NT2/D1 (cell line): Measurements from ENCODE around the gene DCHS1.

Source experiments
- DNase-seq: peaks from one replicate; pipeline ENCODE4 v3.0.0-alpha.2; 2011; ENCODE audit warnings: low read depth, low spot score
- H3K27me3 ChIP-seq: 2 replicates; pipeline ENCODE4 v1.6.0; 2011; ENCODE audit warnings: mild to moderate bottlenecking; ENCODE audit not compliant: insufficient read length, insufficient read depth
- H3K36me3 ChIP-seq: 2 replicates; pipeline ENCODE4 v1.6.1; 2011; ENCODE audit warnings: mild to moderate bottlenecking, low read length, mixed read lengths; ENCODE audit not compliant: insufficient read depth, insufficient read length
- H3K4me1 ChIP-seq: 2 replicates; pipeline ENCODE4 v1.5.1; 2011; ENCODE audit not compliant: insufficient read depth, insufficient read length
- H3K4me3 ChIP-seq: 2 replicates; pipeline ENCODE4 v1.5.1; 2011; ENCODE audit warnings: low read depth; ENCODE audit not compliant: insufficient read length
- H3K9ac ChIP-seq: 2 replicates; pipeline ENCODE4 v1.6.0; 2011; ENCODE audit warnings: low read depth; ENCODE audit not compliant: insufficient read length
- H3K9me3 ChIP-seq: 2 replicates; pipeline ENCODE4 v1.5.1; 2011; ENCODE audit warnings: mild to moderate bottlenecking, low read length; ENCODE audit not compliant: insufficient read depth
- SUZ12 ChIP-seq: IDR thresholded peaks from 2 replicates; pipeline ENCODE4 v1.6.1; 2011; ENCODE audit not compliant: insufficient read length, insufficient read depth; ENCODE audit errors: extremely low read depth
- YY1 ChIP-seq: IDR thresholded peaks from 2 replicates; pipeline ENCODE4 v1.6.1; 2011; ENCODE audit not compliant: insufficient read length, insufficient read depth
- ZNF274 ChIP-seq: IDR thresholded peaks from 2 replicates; pipeline ENCODE4 v1.6.1; 2011; ENCODE audit warnings: mild to moderate bottlenecking, low read depth, low read length

The DCHS1 gene

GRCh38 chr11:6636480-6636879 lies 19.1 kb downstream of the DCHS1 start:
- DNase-seq: no peak
- Histone ChIP-seq H3K27me3 (no peaks in the 10 kb centered on the region), H3K9ac (no peak overlapping the region), H3K36me3 (peaks cover 46% of the 10 kb centered on the region), H3K9me3 (no peaks in the 10 kb centered on the region), H3K4me3 (no peak overlapping the region), H3K4me1 (peaks cover 2% of the 10 kb centered on the region)
- no peak for TF ChIP-seq SUZ12
- TF ChIP-seq ZNF274: no peak
- TF ChIP-seq YY1: no peak

DNA sequence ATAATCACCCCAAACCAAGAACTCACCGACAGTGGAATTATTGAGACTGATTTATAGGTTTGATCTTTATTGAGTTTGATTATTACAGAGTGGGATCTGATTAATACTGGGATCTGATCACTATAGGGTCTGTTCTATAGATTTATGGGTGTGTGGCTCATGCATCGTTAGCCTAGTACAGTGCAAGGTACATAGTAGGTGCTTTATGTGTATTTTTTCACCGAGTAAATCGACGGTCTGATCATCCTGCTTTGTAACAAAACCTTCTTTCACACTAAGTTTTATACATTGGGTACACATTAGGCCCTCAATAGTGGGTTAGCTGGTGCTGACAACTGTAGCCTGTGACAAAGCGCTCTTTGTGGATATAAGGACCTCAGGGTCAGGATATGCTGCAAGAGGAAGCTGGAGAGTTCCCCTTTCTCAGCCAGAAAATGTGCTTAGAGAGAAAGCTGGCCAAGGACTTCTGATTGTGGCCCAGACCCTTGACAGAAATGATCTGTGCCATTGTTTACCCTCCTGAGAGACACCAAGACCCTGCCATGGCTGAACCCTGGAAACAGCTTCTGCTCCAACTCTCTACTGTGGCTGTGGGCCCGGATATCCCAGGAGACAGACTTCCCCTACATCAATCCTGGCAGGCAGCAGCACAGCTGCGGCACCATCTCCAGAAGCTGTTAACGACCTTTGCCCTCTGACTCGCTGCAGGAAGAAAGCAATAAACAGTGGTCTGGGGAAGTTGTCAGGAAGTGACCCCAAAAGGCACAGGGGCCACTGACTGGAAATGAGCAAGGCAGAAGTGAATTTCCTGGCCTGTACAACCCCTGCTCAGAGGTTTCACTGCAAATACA lies 20.3 kb downstream of the DCHS1 start:
- TF ChIP-seq YY1: no peak
- TF ChIP-seq SUZ12: no peak
- TF ChIP-seq ZNF274: no peak
- Histone ChIP-seq H3K9me3 (no peaks in the 10 kb centered on the region), H3K36me3 (peaks cover 47% of the 10 kb centered on the region), H3K4me3 (no peak overlapping the region), H3K9ac (no peak overlapping the region), H3K27me3 (peaks cover 7% of the 10 kb centered on the region), H3K4me1 (peaks cover 2% of the 10 kb centered on the region)
- no peak for DNase-seq

GRCh38 chr11:6634534-6634933 lies 21.1 kb downstream of the DCHS1 start:
- no peaks in the 10 kb centered on the region for H3K9me3 ChIP-seq
- H3K36me3 ChIP-seq: peaks cover 47% of the 10 kb centered on the region
- TF ChIP-seq SUZ12 (no peak), YY1 (no peak), ZNF274 (no peak)
- H3K9ac ChIP-seq: no peak overlapping the region
- no peaks in the 10 kb centered on the region for H3K4me1 ChIP-seq
- H3K27me3 ChIP-seq: peaks cover 14% of the 10 kb centered on the region
- H3K4me3 ChIP-seq: no peak overlapping the region
- no peak for DNase-seq

DNA sequence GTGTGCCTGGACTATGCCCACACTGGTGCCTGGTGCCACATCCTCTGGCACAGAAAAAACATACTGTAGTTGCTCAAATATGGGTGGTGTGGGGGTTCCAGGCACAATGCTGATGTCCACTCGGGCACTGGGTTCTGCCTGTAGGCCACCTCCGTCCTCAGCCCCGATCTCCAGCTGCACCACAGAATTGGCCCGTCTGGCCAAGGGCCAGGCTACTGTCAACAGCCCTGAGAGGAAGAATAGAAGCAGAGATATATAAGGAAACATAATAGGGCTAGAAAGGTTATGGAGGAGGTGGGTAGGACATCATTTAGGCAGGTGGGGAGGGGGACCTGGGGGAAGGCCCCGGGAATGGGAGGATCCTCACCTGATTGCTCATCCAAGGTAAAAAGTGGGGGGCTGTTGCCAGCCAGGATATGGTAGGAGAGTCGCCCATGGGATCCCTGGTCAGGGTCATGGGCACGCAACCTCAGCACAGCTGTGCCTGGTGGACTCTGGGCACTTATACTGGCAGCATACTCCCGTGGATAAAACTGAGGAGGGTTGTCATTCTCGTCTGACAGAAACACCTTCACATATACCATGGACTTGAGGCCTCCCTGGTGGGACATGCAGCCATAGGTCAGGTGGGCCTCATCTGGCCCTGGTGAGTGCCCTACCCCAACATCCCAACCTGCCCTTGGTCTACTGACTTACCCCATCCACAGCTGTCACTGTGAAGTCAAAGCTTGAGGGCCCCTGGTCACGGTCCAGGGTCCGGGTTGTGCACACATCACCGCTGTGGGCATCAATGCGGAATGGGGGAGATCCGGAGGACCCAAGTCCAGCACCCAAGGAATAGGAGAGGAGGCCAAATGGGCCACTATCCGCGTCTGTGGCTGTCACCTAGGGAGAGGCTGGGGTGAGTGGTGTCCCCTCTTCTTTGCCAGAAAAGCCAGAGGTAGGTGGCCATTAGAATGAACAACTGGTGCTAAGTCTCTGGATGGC lies 21.9 kb downstream of the DCHS1 start:
- H3K36me3 ChIP-seq: peaks cover 55% of the 10 kb centered on the region
- TF ChIP-seq ZNF274 (no peak), YY1 (no peak), SUZ12 (no peak)
- no peak for DNase-seq

GRCh38 chr11:6632116-6633073 lies 23.2 kb downstream of the DCHS1 start:
- peaks cover 62% of the 10 kb centered on the region for H3K36me3 ChIP-seq
- H3K9ac ChIP-seq: no peak overlapping the region
- TF ChIP-seq YY1 (no peak), ZNF274 (no peak), SUZ12 (no peak)
- no peaks in the 10 kb centered on the region for H3K4me1 ChIP-seq
- H3K4me3 ChIP-seq: no peak overlapping the region
- peaks cover 15% of the 10 kb centered on the region for H3K27me3 ChIP-seq
- H3K9me3 ChIP-seq: no peaks in the 10 kb centered on the region
- no peak for DNase-seq

More for the DNA sequence above, 21.9 kb downstream of the DCHS1 start:
- H3K9ac ChIP-seq: no peak overlapping the region
- no peaks in the 10 kb centered on the region for H3K4me1 ChIP-seq
- no peaks in the 10 kb centered on the region for H3K9me3 ChIP-seq
- no peak overlapping the region for H3K4me3 ChIP-seq
- H3K27me3 ChIP-seq: peaks cover 15% of the 10 kb centered on the region

GRCh38 chr11:6631361-6631890 lies 24.2 kb downstream of the DCHS1 start:
- DNase-seq: no peak
- Histone ChIP-seq H3K9me3 (no peaks in the 10 kb centered on the region), H3K4me3 (no peak overlapping the region), H3K9ac (no peak overlapping the region), H3K36me3 (peaks cover 71% of the 10 kb centered on the region), H3K4me1 (no peaks in the 10 kb centered on the region), H3K27me3 (peaks cover 15% of the 10 kb centered on the region)
- TF ChIP-seq SUZ12 (no peak), ZNF274 (no peak), YY1 (no peak)
